PC-9 (cell line): Measurements from ENCODE around the gene CUL9.
"Not testable (repeated sequence)": the region's sequence is repeated elsewhere in the genome, so short reads cannot be mapped to it uniquely, and the experiment has no call there.

Experiments
- CTCF ChIP-seq: fragments of 200-600 bp; sonication (generic); conservative IDR thresholded peaks from 2 replicates; pipeline ENCODE4 v1.6.1; 2017; ENCODE audit warnings: mixed run types, antibody characterized with exemption, mild to moderate bottlenecking, moderate library complexity
- EZH2 ChIP-seq: fragments of 200-600 bp; sonication (generic); IDR thresholded peaks from 2 replicates; pipeline ENCODE4 v1.8.0; 2017; ENCODE audit warnings: antibody characterized with exemption, low read depth

GRCh38 chr6:43139973-43140372 is 42.0 kb upstream of the CUL9 start:
- TF ChIP-seq CTCF, EZH2: not testable (repeated sequence)
